GM10248 (cell line): ENCODE measurements around the gene CDKAL1.

Experiments used
- CTCF ChIA-PET: fragments of 300-600 bp; sonication (Branson Sonifier 250); formaldehyde crosslinking; extraction: SDS; loops from one replicate; lab custom pipeline; 2021; ENCODE audit warnings: antibody characterized with exemption; lab: Yijun Ruan, JAX
- POLR2A ChIA-PET: fragments of 350-650 bp; sonication (Branson Sonifier 250); formaldehyde crosslinking; extraction: SDS; loops from one replicate; lab custom pipeline; 2020; ENCODE audit warnings: antibody characterized with exemption; lab: Yijun Ruan, JAX
- DNase-seq: peaks from one replicate; pipeline ENCODE4 v3.0.0; 2012; ENCODE audit errors: extremely low spot score
- CTCF ChIP-seq: IDR thresholded peaks from 2 replicates; pipeline ENCODE4 v1.5.1; 2012; ENCODE audit warnings: mild to moderate bottlenecking, low read depth; ENCODE audit errors: extremely low read depth, missing control alignments, control extremely low read depth

The CDKAL1 gene

GRCh38 chr6:21279619-21280018, 745.4 kb downstream of the CDKAL1 start:
- no peak for TF ChIP-seq CTCF
- CTCF ChIA-PET = no interaction called here
- no peak for DNase-seq
- POLR2A ChIA-PET = no interaction called here

GRCh38 chr6:21281366-21281765, 747.1 kb downstream of the CDKAL1 start:
- CTCF ChIA-PET = interaction anchor here (0.7 to 1.3 kb wide), 2 partner anchors 7 to 13 kb away, joined by 3 to 4 read pairs; no protein-coding TSS in a partner anchor
- POLR2A ChIA-PET = no interaction called here
- DNase-seq = no peak
- no peak for TF ChIP-seq CTCF
